OCI-LY3 (cell line): ENCODE results near the gene EPG5.

Experiments
- H2AFZ ChIP-seq: fragments of 200-600, 300-600 bp; shearing (Covaris generic); 2 replicates; pipeline ENCODE4 v1.6.0; 2014; ENCODE audit warnings: antibody characterized with exemption, low read depth, low read length
- H3K27ac ChIP-seq: fragments of 200-600, 300-600 bp; sonication (generic); 2 replicates; pipeline ENCODE4 v1.5.1; 2014; ENCODE audit warnings: mild to moderate bottlenecking, low read length, moderate library complexity, mixed read lengths
- H3K27me3 ChIP-seq: fragments of 200-600, 300-600 bp; sonication (generic); 2 replicates; pipeline ENCODE4 v1.6.1; 2014; ENCODE audit warnings: low read depth, low read length, mixed read lengths
- H3K36me3 ChIP-seq: fragments of 200-600, 300-600 bp; sonication (generic); replicated peaks from 2 replicates; pipeline ENCODE3; 2014; ENCODE audit warnings: low read depth, low read length, mixed read lengths
- H3K4me1 ChIP-seq: fragments of 300-600, 200-600 bp; sonication (generic); 2 replicates; pipeline ENCODE4 v1.6.1; 2014; ENCODE audit warnings: low read length, mixed read lengths
- H3K4me2 ChIP-seq: fragments of 200-600, 300-600 bp; sonication (generic); 2 replicates; pipeline ENCODE4 v1.6.1; 2014; ENCODE audit warnings: low read length, mixed read lengths
- H3K4me3 ChIP-seq: fragments of 300-600, 200-600 bp; sonication (generic); 2 replicates; pipeline ENCODE4 v1.5.1; 2014; ENCODE audit warnings: antibody characterized with exemption, mild to moderate bottlenecking, low read length, moderate library complexity
- H3K79me2 ChIP-seq: fragments of 300-600, 200-600 bp; shearing (Covaris generic); 2 replicates; pipeline ENCODE4 v1.6.1; 2014; ENCODE audit warnings: mild to moderate bottlenecking, low read length, mixed read lengths
- H3K9ac ChIP-seq: fragments of 300-600, 200-600 bp; shearing (Covaris generic); 2 replicates; pipeline ENCODE4 v1.6.0; 2014; ENCODE audit warnings: mild to moderate bottlenecking, low read length, moderate library complexity
- H3K9me3 ChIP-seq: fragments of 200-600, 300-600 bp; shearing (Covaris generic); 2 replicates; pipeline ENCODE4 v1.6.1; 2014; ENCODE audit warnings: low read length, mixed read lengths; ENCODE audit not compliant: insufficient read depth
- H4K20me1 ChIP-seq: fragments of 200-600, 300-600 bp; sonication (generic); 2 replicates; pipeline ENCODE4 v1.6.1; 2016; ENCODE audit warnings: low read length, mixed read lengths; ENCODE audit not compliant: insufficient read depth
- CTCF ChIP-seq: fragments of 200-600, 300-600 bp; sonication (generic); IDR thresholded peaks from 2 replicates; pipeline ENCODE4 v1.5.1; 2014; ENCODE audit warnings: antibody characterized with exemption, low read length, low read depth
- EZH2phosphoT487 ChIP-seq: fragments of 200-600 bp; shearing (Covaris generic); IDR thresholded peaks from 2 replicates; pipeline ENCODE4 v1.6.1; 2018; ENCODE audit warnings: antibody characterized with exemption, mixed run types, low read depth

The EPG5 gene

GRCh38 chr18:45835057-45835636, 132.0 kb downstream of the EPG5 start:
- H3K9ac ChIP-seq = no peak overlapping the region

DNA sequence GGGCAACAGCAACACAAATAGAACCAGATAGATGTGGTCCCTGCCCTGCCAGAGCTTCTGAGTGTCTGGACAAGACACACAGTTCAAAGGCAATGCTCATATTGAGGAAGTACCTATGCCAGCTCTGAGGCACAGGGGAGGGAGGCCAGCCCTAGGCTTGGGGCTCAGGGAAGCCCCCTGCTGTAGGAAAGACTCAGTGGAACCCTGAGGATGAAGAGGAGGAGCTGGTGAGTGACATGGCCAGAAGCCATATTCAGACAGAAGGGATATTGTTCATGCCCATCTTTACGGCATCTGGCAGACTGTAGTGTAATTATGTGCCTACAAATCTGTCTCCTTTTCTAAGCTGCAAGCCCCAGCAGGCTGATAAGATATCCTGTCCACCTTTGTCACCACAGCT, 132.8 kb downstream of the EPG5 start:
- H4K20me1 ChIP-seq = no peaks in the 10 kb centered on the region
- no peaks in the 10 kb centered on the region; the same call in 1 of the 2 replicates for H3K4me1 ChIP-seq
- no peak overlapping the region for H2AFZ ChIP-seq
- no peaks in the 10 kb centered on the region for H3K79me2 ChIP-seq
- H3K27ac ChIP-seq = no peak overlapping the region
- no peaks in the 10 kb centered on the region for H3K36me3 ChIP-seq
- no peaks in the 10 kb centered on the region for H3K27me3 ChIP-seq
- H3K4me2 ChIP-seq = no peak overlapping the region
- H3K4me3 ChIP-seq = no peak overlapping the region
- TF ChIP-seq EZH2phosphoT487 (no peak), CTCF (no peak)
- H3K9me3 ChIP-seq = no peaks in the 10 kb centered on the region
- no peak overlapping the region for H3K9ac ChIP-seq

More at GRCh38 chr18:45835057-45835636, 132.0 kb downstream of the EPG5 start:
- TF ChIP-seq EZH2phosphoT487 (no peak), CTCF (no peak)
- no peaks in the 10 kb centered on the region for H3K36me3 ChIP-seq
- no peak overlapping the region for H3K4me3 ChIP-seq
- H3K27ac ChIP-seq = no peak overlapping the region
- H2AFZ ChIP-seq = no peak overlapping the region
- H3K4me2 ChIP-seq = no peak overlapping the region
- H3K9me3 ChIP-seq = no peaks in the 10 kb centered on the region
- H3K27me3 ChIP-seq = no peaks in the 10 kb centered on the region
- H3K4me1 ChIP-seq = no peaks in the 10 kb centered on the region; the same call in 1 of the 2 replicates
- H4K20me1 ChIP-seq = no peaks in the 10 kb centered on the region
- no peaks in the 10 kb centered on the region for H3K79me2 ChIP-seq

GRCh38 chr18:45833846-45834245, 133.3 kb downstream of the EPG5 start:
- no peak overlapping the region for H3K9ac ChIP-seq
- TF ChIP-seq CTCF (no peak), EZH2phosphoT487 (no peak)
- no peaks in the 10 kb centered on the region for H3K79me2 ChIP-seq
- H3K9me3 ChIP-seq = no peaks in the 10 kb centered on the region
- H3K27me3 ChIP-seq = no peaks in the 10 kb centered on the region
- H2AFZ ChIP-seq = no peak overlapping the region
- no peaks in the 10 kb centered on the region for H3K36me3 ChIP-seq
- no peak overlapping the region for H3K4me3 ChIP-seq
- H3K4me2 ChIP-seq = no peak overlapping the region
- H4K20me1 ChIP-seq = no peaks in the 10 kb centered on the region
- no peak overlapping the region for H3K27ac ChIP-seq
- no peaks in the 10 kb centered on the region; the same call in 1 of the 2 replicates for H3K4me1 ChIP-seq

GRCh38 chr18:45830917-45831316, 136.2 kb downstream of the EPG5 start:
- no peak for TF ChIP-seq EZH2phosphoT487
- no peak for TF ChIP-seq CTCF
- H3K27me3 ChIP-seq = no peaks in the 10 kb centered on the region
- no peak overlapping the region for H3K27ac ChIP-seq
- no peaks in the 10 kb centered on the region for H3K79me2 ChIP-seq
- no peaks in the 10 kb centered on the region for H3K36me3 ChIP-seq
- H4K20me1 ChIP-seq = no peaks in the 10 kb centered on the region
- H2AFZ ChIP-seq = no peak overlapping the region
- no peak overlapping the region for H3K4me2 ChIP-seq
- no peak overlapping the region for H3K9ac ChIP-seq
- H3K9me3 ChIP-seq = no peaks in the 10 kb centered on the region
- H3K4me1 ChIP-seq = peaks cover 10% of the 10 kb centered on the region
- H3K4me3 ChIP-seq = no peak overlapping the region
